Fibroblast of pulmonary artery (primary cell): Measurements from ENCODE around the gene ZW10.
A peak's percentile ranks its signal among the peaks of the same experiment; 100 is the strongest.
"Not testable (repeated sequence)": the region's sequence is repeated elsewhere in the genome, so short reads cannot be mapped to it uniquely, and the experiment has no call there.

ENCODE experiments used
- DNase-seq: peaks from one replicate; pipeline ENCODE4 v3.0.0-alpha.2; 2010; ENCODE audit warnings: low read depth
- H3K4me3 ChIP-seq: replicated peaks from 2 replicates; pipeline ENCODE4 v1.5.1; 2011; ENCODE audit warnings: low read depth, mild to moderate bottlenecking, control low read depth, low read length, moderate library complexity
- TF ChIP-seq, protein P1 (sequence below): IDR thresholded peaks from 2 replicates; pipeline ENCODE4 v1.5.1; 2011; ENCODE audit warnings: mild to moderate bottlenecking, control low read depth, low read length, inconsistent platforms; ENCODE audit errors: missing control alignments

ZW10 gene

DNA sequence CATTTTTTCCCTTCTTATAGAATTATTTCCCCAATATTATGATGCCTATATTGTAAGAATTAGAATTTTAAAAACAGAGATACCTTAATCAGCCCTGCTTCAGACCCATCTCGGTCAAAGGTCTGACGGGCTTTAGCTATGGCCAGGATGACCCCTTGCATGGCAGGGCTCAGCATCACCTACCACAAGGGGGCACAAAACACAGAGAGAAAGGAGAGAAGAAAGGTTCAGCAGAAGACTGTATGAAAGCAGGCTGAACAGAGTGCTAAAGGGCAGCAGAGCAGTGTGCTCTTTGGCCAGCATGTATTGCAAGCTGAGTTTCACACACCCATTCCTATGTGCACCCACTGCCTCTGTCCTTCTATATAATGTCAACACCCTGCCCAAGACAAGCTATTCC, 32.9 kb upstream of the ZW10 start:
- DNase-seq, result peak; percentile 29
- no peak overlapping the region for H3K4me3 ChIP-seq
- TF ChIP-seq, protein P1, sequence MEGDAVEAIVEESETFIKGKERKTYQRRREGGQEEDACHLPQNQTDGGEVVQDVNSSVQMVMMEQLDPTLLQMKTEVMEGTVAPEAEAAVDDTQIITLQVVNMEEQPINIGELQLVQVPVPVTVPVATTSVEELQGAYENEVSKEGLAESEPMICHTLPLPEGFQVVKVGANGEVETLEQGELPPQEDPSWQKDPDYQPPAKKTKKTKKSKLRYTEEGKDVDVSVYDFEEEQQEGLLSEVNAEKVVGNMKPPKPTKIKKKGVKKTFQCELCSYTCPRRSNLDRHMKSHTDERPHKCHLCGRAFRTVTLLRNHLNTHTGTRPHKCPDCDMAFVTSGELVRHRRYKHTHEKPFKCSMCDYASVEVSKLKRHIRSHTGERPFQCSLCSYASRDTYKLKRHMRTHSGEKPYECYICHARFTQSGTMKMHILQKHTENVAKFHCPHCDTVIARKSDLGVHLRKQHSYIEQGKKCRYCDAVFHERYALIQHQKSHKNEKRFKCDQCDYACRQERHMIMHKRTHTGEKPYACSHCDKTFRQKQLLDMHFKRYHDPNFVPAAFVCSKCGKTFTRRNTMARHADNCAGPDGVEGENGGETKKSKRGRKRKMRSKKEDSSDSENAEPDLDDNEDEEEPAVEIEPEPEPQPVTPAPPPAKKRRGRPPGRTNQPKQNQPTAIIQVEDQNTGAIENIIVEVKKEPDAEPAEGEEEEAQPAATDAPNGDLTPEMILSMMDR, result peak; percentile 50

DNA sequence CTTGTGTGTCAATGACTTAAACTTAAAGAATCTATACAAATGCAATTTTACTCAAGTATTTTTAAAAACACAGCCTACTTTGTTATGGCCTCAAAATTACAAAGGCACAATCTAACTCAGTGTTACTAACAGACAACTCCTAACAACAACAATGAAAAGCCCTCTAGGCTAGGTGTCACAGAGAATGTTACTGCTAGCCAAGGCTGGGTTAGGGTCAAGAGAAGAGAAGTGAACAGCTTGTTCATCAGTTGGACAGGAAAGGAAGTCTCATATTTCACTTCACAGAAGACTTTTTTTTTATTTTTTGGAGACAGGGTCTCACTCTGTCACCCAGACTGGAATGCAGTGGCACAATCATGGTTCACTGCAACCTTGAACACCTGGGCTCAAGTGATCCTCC, 32.1 kb upstream of the ZW10 start:
- no peak overlapping the region for H3K4me3 ChIP-seq
- TF ChIP-seq, protein P1, result no peak
- peak; percentile 3 for DNase-seq

DNA sequence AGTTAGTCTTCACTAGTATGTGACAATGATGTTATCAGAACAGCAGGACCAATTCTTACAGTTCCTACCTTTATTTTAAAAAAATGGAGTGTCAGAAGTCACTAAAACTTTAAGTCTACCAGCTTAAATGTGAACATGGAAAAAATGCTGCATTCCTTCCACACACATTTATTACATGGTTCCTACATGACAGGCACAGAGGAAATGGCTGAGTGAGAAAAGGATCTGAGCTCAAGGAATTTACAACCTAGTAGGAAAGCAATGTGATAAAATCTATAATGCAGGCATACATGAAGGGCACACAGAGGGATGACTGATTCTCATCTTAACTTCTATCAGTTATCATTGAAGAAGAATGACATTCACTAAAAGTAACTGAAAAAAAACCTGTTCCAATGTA, 29.1 kb upstream of the ZW10 start:
- DNase-seq, result no peak
- TF ChIP-seq, protein P1, result no peak
- H3K4me3 ChIP-seq, result no peak overlapping the region

DNA sequence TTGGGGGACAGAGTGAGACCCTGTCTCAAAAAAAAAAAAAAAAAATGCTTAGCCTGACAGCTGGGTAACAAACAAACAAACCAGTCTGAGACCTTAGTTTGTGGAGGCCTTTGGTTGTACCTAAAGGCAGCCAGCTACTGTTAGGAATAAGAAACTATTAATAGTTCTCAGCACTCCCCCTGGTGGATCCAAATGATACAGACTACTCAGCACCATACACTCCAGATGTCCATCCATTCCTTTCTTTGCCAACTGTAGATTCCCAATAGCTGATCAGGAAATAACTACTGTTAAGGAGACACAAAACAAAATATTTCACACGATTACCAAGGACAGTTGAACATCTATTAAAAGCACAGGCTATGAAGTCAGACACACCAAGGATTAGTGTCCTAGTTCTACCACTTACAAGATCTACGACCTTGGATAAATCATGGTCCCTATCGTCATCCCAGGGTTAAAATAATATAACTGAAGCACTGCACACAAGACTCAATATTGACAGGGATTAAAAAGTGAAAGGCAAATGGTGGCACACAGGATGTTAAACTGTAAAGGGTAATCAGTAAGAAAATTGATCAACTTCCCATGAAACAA, 23.3 kb upstream of the ZW10 start:
- H3K4me3 ChIP-seq, result no peak overlapping the region
- peak; percentile 59 for DNase-seq
- TF ChIP-seq, protein P1, result peak; percentile 81

DNA sequence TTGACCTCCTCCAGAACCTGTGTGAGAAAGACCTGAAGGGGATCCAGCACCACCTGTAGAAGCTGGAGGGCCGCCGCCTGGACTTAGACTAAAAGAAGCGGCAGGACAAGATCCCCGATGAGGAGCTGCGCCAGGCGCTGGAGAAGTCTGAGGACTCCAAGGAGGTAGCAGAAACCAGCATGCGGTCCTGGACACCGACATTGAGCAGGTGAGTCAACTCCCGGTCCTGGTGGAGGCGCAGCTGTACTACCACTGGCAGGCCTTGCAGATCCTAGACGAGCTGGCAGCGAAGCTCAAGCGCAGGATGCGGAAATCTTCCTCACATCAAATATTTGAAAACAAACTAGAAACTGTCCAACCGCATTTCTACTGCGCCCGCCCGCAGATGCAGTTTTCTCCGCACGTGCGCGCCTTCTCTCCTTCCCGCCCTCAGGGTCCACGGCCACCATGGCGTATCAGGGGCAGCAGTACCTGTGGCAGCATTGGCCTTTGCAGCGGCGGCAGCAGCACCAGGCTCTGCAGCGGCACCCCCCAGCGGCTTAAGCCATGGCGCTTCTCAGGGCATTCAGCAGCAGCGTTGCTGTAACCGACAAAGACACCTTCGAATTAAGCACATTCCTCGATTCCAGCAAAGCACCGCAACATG, 16.3 kb upstream of the ZW10 start:
- no peak overlapping the region for H3K4me3 ChIP-seq
- DNase-seq, result no peak
- TF ChIP-seq, protein P1, result no peak

DNA sequence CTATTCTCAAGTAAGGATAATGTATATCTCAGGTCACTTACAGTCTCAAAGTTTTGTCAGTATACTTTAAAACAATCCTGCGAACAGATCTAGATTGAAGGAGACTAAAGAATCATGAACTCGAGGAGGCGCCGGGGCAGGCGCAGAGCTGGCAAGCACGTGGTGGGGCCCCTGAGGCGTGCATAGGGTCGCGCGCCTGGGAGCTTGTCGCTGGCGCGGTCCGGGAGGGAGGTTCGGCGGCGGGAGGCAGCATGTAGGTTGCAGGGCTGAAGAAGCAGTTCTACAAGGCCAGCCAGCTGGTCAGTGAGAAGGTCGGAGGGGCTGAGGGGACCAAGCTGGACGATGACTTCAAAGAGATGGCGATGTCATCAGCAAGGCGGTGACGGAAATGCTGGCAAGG, 15.5 kb upstream of the ZW10 start:
- not testable (repeated sequence) for H3K4me3 ChIP-seq, DNase-seq

DNA sequence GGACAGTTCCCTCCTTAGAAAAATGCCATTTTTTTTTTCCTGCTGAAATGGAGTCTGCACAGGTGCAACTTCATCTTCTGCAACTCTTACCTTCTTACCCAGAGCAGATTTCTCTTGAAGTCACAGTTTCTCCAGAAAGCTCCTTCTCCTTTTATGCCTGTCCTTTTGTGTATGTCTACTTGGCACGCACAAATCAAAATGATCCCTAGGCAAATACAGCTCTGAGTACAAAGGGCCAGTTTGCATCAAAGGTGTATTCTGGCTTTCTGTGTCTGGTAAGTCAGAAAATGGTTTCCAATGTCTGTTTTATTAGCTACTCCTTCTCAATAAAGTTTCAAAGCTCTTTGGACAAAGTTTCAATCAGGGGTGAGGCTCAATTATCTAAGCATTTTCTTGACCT, 8.6 kb upstream of the ZW10 start:
- no peak for DNase-seq
- H3K4me3 ChIP-seq, result no peak overlapping the region
- TF ChIP-seq, protein P1, result no peak
